HUES6 (cell line): ENCODE results near the gene OSBPL7.

Experiments
- H3K27ac ChIP-seq: 2 replicates; pipeline ENCODE4 v1.7.0; 2013; ENCODE audit warnings: low read depth, mild to moderate bottlenecking, low read length, inconsistent platforms
- H3K27me3 ChIP-seq: 2 replicates; pipeline ENCODE4 v1.6.1; 2013; ENCODE audit warnings: low read length; ENCODE audit not compliant: control insufficient read depth, insufficient read depth
- H3K36me3 ChIP-seq: 2 replicates; pipeline ENCODE4 v1.6.1; 2013; ENCODE audit warnings: low read length; ENCODE audit not compliant: control insufficient read depth, insufficient read depth
- H3K4me1 ChIP-seq: 2 replicates; pipeline ENCODE4 v1.6.1; 2013; ENCODE audit warnings: low read length; ENCODE audit not compliant: control insufficient read depth, insufficient read depth
- H3K4me3 ChIP-seq: 2 replicates; pipeline ENCODE4 v1.5.1; 2013; ENCODE audit warnings: low read depth, low read length
- H3K9ac ChIP-seq: one replicate; pipeline ENCODE4 v1.6.1; 2013; ENCODE audit warnings: mild to moderate bottlenecking, low read length
- H3K9me3 ChIP-seq: 2 replicates; pipeline ENCODE4 v1.6.1; 2013; ENCODE audit warnings: low read depth, low read length; ENCODE audit not compliant: control insufficient read depth, insufficient read depth

OSBPL7 gene

DNA sequence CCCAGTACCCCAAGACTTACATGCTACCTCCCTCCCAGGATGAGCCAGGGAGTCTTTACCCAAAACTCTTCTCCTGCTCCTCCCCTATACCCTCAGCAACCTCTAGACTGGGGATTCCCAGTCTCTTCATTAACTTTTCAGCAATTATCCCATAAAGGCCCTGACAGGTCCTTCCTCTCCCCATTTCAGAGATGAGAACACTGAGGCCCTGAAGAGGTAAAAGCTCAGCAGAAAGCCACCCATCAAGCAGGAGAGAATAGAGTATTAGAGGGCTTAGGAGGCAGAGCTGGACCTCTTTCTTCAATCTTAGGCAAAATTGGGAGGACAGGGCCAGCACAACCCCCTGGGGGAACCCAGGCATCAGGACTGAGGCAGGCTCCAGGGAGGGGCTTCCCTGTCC, 35.2 kb upstream of the OSBPL7 start:
- peaks cover 40% of the 10 kb centered on the region for H3K4me1 ChIP-seq
- H3K4me3 ChIP-seq, result no peak overlapping the region
- no peaks in the 10 kb centered on the region for H3K9me3 ChIP-seq
- H3K27ac ChIP-seq, result no peak overlapping the region
- H3K36me3 ChIP-seq, result no peaks in the 10 kb centered on the region
- H3K27me3 ChIP-seq, result peaks cover 60% of the 10 kb centered on the region
- no peak overlapping the region for H3K9ac ChIP-seq

DNA sequence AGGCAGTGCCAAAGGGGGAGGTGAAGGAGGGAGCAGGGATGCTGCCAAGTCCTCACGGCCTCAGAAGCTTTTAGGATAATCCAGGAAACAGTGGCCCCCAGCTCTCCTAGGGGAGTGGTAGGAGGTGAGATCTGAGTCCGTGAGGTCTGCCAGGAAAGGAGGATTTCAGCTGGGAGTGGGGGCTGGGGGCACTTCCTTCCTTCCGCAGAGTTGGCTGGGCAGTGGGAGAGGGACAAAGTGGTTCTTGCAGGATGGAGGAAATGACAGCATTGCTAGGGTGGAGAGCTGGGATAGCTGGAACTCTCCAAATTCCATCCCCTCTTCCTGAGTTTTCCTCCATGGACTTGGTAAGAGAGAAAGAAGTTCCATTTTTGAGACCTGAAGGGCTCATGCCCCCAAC, 34.1 kb upstream of the OSBPL7 start:
- H3K9ac ChIP-seq, result no peak overlapping the region
- peaks cover 67% of the 10 kb centered on the region for H3K27me3 ChIP-seq
- H3K27ac ChIP-seq, result no peak overlapping the region
- H3K36me3 ChIP-seq, result no peaks in the 10 kb centered on the region
- peaks cover 41% of the 10 kb centered on the region for H3K4me1 ChIP-seq
- H3K4me3 ChIP-seq, result no peak overlapping the region
- H3K9me3 ChIP-seq, result no peaks in the 10 kb centered on the region

DNA sequence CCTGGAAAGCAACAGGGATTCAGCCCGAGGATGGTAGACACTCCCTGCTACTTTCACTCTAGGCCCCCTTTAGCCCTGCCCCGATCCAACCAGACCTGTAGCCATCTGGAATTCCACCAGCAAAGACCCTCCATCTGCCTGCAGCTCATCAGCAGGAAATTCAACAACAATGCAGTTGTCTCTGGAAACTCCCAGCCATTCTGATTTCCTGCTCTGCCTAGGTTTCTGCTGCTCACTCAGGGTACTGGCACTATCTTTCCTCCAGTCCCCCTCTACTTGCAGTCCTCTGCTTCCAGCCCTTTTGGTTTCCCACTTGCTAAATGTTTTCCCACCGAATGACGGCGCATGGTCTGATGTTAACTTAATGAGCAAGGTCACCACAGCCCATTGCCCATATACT, 32.0 kb upstream of the OSBPL7 start:
- no peaks in the 10 kb centered on the region for H3K36me3 ChIP-seq
- H3K27ac ChIP-seq, result no peak overlapping the region
- no peaks in the 10 kb centered on the region for H3K9me3 ChIP-seq
- H3K4me3 ChIP-seq, result no peak overlapping the region
- H3K4me1 ChIP-seq, result peaks cover 56% of the 10 kb centered on the region
- H3K9ac ChIP-seq, result no peak overlapping the region
- H3K27me3 ChIP-seq, result peaks cover 80% of the 10 kb centered on the region

DNA sequence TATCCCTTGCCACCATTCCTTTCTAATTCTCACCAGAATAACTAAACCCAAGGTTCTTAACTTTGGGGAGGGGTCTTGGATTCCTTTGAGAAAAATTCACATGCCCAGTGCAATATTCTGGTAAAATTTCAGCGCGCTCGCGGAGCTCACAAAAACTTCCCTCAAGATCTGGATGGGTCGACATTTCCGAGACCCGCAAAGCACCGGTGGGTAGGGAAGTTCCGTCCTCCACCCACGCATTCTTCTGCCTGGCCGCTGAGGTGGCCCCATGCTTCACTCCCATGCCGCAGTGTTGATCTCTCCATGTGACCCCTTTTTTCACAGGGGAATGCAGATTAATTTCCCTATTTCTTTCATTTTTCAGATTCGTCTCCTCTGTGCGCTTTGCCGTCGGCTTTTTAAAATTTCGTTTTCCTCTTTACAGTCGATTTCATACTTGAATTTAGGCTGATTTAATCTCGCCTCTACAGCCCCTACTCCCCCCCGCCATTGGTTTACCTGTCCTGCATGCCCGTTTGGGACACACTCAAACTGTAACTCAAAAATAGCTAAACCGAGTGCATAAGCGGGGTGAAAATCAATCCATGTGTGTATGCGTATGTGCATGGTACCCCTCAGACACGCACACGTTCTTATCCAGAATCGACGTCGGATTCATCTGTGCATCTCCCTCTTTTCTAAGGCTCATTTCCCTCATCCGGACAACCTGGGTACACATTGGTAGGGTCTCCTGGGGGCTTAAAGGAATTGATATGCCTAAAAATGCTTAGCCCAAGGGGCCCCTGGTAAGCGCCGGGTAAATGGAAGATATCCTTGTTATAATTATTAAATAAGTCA, 30.7 kb upstream of the OSBPL7 start:
- no peak overlapping the region for H3K9ac ChIP-seq
- no peaks in the 10 kb centered on the region for H3K36me3 ChIP-seq
- H3K9me3 ChIP-seq, result no peaks in the 10 kb centered on the region
- H3K4me1 ChIP-seq, result peaks cover 59% of the 10 kb centered on the region
- peak overlapping the region; percentile 72 for H3K4me3 ChIP-seq
- H3K27ac ChIP-seq, result no peak overlapping the region
- peaks cover 93% of the 10 kb centered on the region for H3K27me3 ChIP-seq

DNA sequence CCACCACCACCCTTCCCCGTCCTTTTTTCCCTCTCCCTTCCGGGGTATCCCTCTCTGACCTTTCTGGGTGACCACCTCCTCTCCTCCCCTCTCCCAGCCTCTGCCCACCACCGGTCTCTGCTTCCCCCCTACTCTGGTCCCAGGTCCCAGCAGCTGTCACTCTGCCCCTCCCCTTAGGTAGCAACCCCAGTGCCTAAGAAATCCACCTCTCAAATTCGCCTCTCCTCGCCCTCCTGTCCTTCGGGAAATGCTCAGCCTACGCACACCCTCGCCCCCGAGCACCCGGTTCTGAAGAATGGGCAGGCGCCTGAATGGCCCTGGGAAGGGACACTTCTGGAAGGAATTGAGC, 30.1 kb upstream of the OSBPL7 start:
- Histone ChIP-seq H3K36me3 (no peaks in the 10 kb centered on the region), H3K4me3 (peak overlapping the region; percentile 72), H3K9ac (no peak overlapping the region), H3K9me3 (no peaks in the 10 kb centered on the region), H3K27me3 (peaks cover 96% of the 10 kb centered on the region), H3K4me1 (peaks cover 63% of the 10 kb centered on the region), H3K27ac (no peak overlapping the region)

DNA sequence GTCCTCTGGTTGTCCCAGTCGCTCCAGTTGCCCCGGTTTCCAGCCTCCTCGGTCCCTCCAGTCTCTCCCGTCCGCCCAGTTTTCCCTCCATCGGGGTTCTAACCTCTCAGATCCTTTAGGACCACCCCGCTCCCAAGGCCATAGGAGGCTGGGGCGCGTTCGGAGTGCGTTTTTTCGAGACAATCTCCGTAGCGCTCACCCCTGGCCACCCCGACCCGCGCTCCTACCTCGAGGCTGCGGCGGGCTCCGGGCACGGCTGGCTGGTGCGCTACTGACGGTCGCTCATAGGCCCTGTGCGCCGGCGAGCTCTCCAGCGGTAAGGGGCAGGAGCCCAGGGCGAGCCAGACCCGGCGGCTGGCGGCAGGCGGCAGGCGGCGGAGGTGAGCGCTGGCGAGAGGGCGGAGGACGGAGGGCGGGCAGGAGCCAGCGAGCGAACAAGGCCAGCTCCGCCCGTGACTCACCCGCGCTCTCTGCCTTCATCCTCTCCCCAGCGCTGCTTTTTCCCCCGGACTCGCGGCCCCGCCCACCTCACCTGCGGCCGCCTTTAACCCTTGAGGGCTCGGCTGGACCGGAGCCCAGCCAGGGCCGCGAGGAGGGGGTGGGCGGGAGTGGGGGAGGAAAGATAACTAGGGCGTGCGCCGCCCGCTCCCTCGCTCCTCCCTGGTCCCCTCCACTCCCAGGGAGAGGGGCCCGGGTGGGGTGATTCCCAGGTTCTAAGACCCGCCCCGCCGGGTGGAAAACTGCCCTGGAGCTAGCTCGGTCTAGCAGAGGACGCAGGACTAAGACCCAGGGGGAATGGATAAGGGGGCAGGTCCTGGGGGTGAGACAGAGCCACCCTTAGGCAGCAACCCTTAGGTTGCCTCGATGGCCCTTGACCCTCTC, 29.3 kb upstream of the OSBPL7 start, which contains the start of gene SP6:
TSS of gene SP6 (minus strand) at position 472 of the 882 bp plus-strand sequence. CDS start 2,734 bp downstream, outside the sequence.
- no peaks in the 10 kb centered on the region for H3K36me3 ChIP-seq
- H3K9me3 ChIP-seq, result no peaks in the 10 kb centered on the region
- peaks cover 64% of the 10 kb centered on the region for H3K4me1 ChIP-seq
- peaks cover 96% of the 10 kb centered on the region for H3K27me3 ChIP-seq
- H3K9ac ChIP-seq, result peak within 1 kb of the TSS; percentile 55
- H3K27ac ChIP-seq, result no peak within 1 kb of the TSS
- H3K4me3 ChIP-seq, result peak within 1 kb of the TSS; percentile 72

DNA sequence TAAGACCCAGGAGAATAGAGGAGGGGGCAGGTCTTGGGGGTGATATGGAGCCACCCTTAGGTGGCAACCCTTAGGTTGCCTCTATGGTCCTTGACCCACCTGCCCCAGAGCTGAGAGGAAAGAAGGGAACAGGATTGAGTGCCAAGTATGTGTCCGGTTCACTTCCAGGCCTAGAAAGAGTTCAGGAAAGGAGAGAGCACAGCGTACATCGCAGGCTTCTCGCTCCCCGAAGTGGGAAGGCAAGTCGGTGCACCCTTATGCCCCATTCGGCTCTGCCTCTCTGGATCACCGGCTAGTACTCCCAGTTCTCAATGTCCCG, 28.7 kb upstream of the OSBPL7 start:
- peak overlapping the region; percentile 72 for H3K4me3 ChIP-seq
- peak overlapping the region; percentile 55 for H3K9ac ChIP-seq
- H3K27me3 ChIP-seq, result peaks cover 96% of the 10 kb centered on the region
- peaks cover 62% of the 10 kb centered on the region for H3K4me1 ChIP-seq
- H3K27ac ChIP-seq, result no peak overlapping the region
- H3K9me3 ChIP-seq, result no peaks in the 10 kb centered on the region
- no peaks in the 10 kb centered on the region for H3K36me3 ChIP-seq

DNA sequence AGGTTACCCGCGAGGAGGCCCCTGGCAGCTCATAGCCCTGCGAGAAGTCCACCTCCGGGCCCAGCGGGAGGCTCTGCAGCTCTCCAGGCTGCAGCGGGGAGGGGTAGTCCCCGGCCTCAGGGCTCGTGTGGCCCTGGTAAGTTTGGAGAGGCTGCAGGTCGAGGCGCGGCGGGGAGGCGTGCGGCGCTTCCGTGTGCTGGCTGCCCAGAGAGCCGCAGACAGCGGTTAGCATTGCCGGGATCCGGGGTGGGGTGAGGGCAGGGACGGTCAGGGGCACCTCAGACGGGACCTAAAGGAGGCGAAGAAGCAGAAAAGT, 26.6 kb upstream of the OSBPL7 start:
- Histone ChIP-seq H3K4me1 (peaks cover 75% of the 10 kb centered on the region), H3K27me3 (peaks cover 81% of the 10 kb centered on the region), H3K9me3 (no peaks in the 10 kb centered on the region), H3K36me3 (no peaks in the 10 kb centered on the region), H3K27ac (no peak overlapping the region), H3K9ac (peak overlapping the region; percentile 19), H3K4me3 (peak overlapping the region; percentile 61)

DNA sequence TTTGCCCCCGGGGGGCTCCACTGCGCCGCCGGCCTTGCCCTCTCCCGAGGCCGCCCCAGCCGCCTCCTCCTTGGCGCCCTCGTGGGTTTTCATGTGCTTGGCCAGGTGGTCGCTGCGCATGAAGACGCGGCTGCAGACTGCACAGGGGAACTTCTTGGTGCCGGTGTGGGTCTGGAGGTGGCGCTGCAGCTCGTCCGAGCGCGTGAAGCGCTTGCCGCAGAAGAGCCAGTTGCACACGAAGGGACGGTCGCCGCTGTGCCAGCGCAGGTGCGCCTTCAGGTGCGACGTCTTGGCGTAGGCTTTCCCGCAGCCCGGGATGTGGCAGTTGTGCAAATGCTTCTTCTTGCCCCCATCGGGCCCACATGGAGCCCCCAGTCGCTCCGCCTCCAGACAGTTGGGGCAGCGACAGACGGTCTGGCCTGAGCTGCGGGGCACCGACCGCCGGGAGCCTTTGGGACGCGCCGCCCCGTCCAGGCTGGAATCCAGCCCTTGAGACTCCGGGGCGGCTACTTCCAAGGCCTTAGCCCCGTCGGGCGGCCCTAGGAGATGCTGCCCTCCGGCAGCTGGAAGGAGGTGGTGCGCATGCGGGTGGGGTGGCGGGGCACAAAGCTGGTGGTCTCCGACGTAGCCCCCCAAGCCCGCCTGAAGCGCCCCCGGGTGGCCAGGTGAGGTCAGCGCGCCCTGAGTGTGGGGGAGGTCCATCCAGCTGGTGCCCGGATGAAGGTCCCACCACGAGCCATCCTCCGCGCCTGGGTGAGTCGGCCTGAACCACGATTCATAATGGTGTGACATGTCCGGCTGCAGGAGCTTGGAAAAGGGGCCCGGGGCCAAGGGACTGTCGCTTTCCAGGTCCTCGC, 26.0 kb upstream of the OSBPL7 start:
- Histone ChIP-seq H3K4me1 (peaks cover 73% of the 10 kb centered on the region), H3K4me3 (peak overlapping the region; percentile 61), H3K27me3 (peaks cover 76% of the 10 kb centered on the region), H3K36me3 (no peaks in the 10 kb centered on the region), H3K9ac (no peak overlapping the region), H3K27ac (no peak overlapping the region), H3K9me3 (no peaks in the 10 kb centered on the region)

DNA sequence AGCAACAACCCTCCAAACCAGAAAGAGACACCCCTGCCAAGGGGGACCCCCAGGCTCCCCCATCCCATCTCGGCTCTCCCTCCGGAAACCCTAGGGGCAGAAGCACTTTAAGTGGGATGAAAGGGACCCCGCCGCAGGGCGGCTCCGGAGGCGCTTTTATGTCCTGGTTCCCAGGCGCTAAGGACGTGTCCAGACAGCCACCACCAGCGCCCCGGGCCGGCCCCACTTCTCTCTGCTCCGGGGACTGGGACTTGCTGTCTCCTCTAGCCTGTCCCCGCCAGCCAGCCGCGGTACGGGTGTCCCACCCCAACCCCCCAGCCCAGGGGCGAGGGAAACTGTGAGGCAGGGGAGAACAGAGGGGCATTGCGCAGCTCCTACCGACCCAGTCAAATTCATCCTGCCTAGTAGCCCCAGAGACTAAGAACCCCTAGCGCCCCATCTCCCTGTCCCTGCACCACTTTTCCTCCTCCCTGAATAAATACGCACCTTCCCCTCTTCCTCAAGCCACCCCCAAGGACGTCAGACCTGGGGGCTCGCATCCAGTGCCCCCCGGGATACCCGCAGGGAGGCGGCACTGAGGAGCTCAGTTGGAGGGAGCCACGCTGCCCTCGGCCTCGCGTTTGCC, 25.2 kb upstream of the OSBPL7 start:
- Histone ChIP-seq H3K9ac (no peak overlapping the region), H3K9me3 (no peaks in the 10 kb centered on the region), H3K4me3 (peak overlapping the region; percentile 61), H3K27me3 (peaks cover 68% of the 10 kb centered on the region), H3K27ac (no peak overlapping the region), H3K4me1 (peaks cover 67% of the 10 kb centered on the region), H3K36me3 (no peaks in the 10 kb centered on the region)
